Tibial nerve (tissue), 4 donors: ENCODE measurements around the gene PRDM2. TPM values are rescaled to one million over a fixed set of nuclear protein-coding genes. Genes with fewer than 3 reads are reported as not detected.

Source experiments
- DNase-seq, 2 donors: peaks; one replicate each; pipeline ENCODE4 v3.0.0-alpha.2; 2019; ENCODE audit warnings: low spot score in 2 of 2
- H3K27ac ChIP-seq, 4 donors: fragments of 200-600 bp; sonication (generic) in 3 of 4; one replicate each; pipeline ENCODE4 v1.5.1; 2017 to 2019; ENCODE audit warnings: mild to moderate bottlenecking in 1 of 4
- H3K27me3 ChIP-seq, 2 donors: fragments of 200-600 bp; sonication (generic) in 1 of 2; one replicate each; pipeline versions ENCODE4 v1.5.1 to v1.6.0; 2017 to 2019
- H3K36me3 ChIP-seq, 3 donors: fragments of 200-600 bp; sonication (generic); one replicate each; pipeline ENCODE4 v1.5.1; 2018 to 2019
- H3K4me1 ChIP-seq, 4 donors: fragments of 200-600 bp; sonication (generic) in 3 of 4; one replicate each; pipeline ENCODE4 v1.5.1; 2017 to 2019
- H3K4me3 ChIP-seq, 4 donors: fragments of 200-600 bp; sonication (generic) in 3 of 4; one replicate each; pipeline ENCODE4 v1.5.1; 2017 to 2019; ENCODE audit warnings: mild to moderate bottlenecking in 1 of 4, moderate library complexity in 1 of 4
- H3K9me3 ChIP-seq, 4 donors: fragments of 200-600 bp; sonication (generic) in 3 of 4; one replicate each; pipeline ENCODE4 v1.5.1; 2017 to 2019
- EP300 ChIP-seq, 2 donors: sonication (generic); formaldehyde crosslinking; IDR thresholded peaks; one replicate each; pipeline ENCODE4 v1.6.1; 2017; ENCODE audit warnings: antibody characterized with exemption in 2 of 2, mild to moderate bottlenecking in 1 of 2
- POLR2A ChIP-seq, 2 donors: fragments of 450-650 bp; IDR thresholded peaks; one replicate each; pipeline ENCODE4 v1.6.1; 2017; ENCODE audit warnings: antibody characterized with exemption in 2 of 2, mild to moderate bottlenecking in 2 of 2, moderate library complexity in 2 of 2
- WGBS, 2 donors: methylation state at CpG; one replicate each; pipeline ENCODE4 v1.1.5; 2018; 5-methylcytosine and 5-hydroxymethylcytosine counted together
- total RNA-seq, 4 donors: library from RNA; depleted of rRNA; stranded (reverse); fragments of >200 nt; gene quantifications; one replicate each; pipeline ENCODE4 v1.1.0, GENCODE V29; 2016
- TF ChIP-seq, protein P1 (sequence below), 5 experiments: fragments of 200-600 bp in 3 of 5; fragments of 450-650 bp in 2 of 5; sonication (generic) in 3 of 5; IDR thresholded peaks; one replicate each; pipeline ENCODE4 v1.5.1; 2016 to 2019; ENCODE audit warnings: antibody characterized with exemption in 5 of 5, mild to moderate bottlenecking in 3 of 5, moderate library complexity in 2 of 5

PRDM2 gene
- total RNA-seq, 4 donors from 2014 or later, result 26.4 to 48.8 (median 46.5) TPM

DNA sequence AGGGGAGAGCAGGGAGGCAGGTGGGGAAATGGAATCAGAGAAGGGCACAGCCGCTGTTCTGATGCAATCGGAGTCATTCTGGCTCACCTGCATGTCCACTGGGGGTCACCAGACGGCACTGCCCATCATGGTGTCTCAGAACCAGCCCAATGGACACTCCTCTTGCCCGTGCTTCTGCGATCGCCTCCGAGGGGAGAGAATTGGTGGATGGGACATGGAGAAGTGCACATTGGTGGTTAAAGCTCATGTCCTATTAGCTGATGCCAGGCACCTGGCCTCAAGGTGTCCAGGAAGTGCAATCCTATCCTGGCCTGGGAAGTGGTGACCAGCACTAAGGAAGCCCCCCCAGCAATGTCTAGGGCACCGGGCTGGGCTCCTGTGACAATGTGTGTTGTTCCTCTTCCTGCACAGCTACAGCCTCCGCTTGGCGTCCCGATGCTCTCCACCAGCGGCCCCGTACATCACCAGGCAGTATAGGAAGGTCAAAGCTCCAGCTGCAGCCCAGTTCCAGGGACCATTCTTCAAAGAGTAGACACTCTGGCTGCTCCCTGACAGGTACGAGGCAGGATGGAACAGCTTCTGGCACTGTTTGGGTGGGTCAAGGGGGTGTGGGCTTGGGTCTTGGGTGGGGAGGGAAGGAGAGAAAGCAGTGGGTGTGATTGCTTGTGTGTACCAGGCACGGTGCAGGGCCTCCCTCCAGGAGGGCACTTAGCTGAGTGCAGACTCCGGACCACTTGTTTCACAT, 116.2 kb downstream of the PRDM2 start:
- no peaks in the 10 kb centered on the region for H3K9me3 ChIP-seq
- no peak for DNase-seq
- H3K4me1 ChIP-seq, result no peaks in the 10 kb centered on the region
- peaks cover 0 to 38% (median 0%) of the 10 kb centered on the region in 3 donors for H3K36me3 ChIP-seq
- WGBS, 2 donors, result 93 to 97% methylated on average over 15 to 16 of the region's 16 CpGs
- H3K27ac ChIP-seq, result no peak overlapping the region
- TF ChIP-seq, protein P1, sequence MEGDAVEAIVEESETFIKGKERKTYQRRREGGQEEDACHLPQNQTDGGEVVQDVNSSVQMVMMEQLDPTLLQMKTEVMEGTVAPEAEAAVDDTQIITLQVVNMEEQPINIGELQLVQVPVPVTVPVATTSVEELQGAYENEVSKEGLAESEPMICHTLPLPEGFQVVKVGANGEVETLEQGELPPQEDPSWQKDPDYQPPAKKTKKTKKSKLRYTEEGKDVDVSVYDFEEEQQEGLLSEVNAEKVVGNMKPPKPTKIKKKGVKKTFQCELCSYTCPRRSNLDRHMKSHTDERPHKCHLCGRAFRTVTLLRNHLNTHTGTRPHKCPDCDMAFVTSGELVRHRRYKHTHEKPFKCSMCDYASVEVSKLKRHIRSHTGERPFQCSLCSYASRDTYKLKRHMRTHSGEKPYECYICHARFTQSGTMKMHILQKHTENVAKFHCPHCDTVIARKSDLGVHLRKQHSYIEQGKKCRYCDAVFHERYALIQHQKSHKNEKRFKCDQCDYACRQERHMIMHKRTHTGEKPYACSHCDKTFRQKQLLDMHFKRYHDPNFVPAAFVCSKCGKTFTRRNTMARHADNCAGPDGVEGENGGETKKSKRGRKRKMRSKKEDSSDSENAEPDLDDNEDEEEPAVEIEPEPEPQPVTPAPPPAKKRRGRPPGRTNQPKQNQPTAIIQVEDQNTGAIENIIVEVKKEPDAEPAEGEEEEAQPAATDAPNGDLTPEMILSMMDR (IDR thresholded peaks at IDR 0.05), result no peak
- TF ChIP-seq POLR2A (IDR thresholded peaks at IDR 0.05), result no peak
- TF ChIP-seq EP300 (IDR thresholded peaks at IDR 0.05), result no peak
- H3K27me3 ChIP-seq, result no peaks in the 10 kb centered on the region
- no peak overlapping the region for H3K4me3 ChIP-seq

- TF ChIP-seq POLR2A (IDR thresholded peaks at IDR 0.05) (no peak), EP300 (IDR thresholded peaks at IDR 0.05) (no peak)
- TF ChIP-seq, protein P1 (IDR thresholded peaks at IDR 0.05), result no peak
- WGBS, 2 donors, result 71 to 78% methylated on average over 6 of the region's 6 CpGs
- Histone ChIP-seq H3K4me1 (no peaks in the 10 kb centered on the region), H3K27me3 (no peaks in the 10 kb centered on the region), H3K4me3 (no peak overlapping the region), H3K27ac (no peak overlapping the region), H3K36me3 (peaks cover 0 to 53% (median 0%) of the 10 kb centered on the region in 3 donors), H3K9me3 (no peaks in the 10 kb centered on the region)
- no peak for DNase-seq
These were observed 117.9 kb downstream of the PRDM2 start for GRCh38 chr1:13817906-13818305.

- H3K4me3 ChIP-seq, result no peak overlapping the region
- no peaks in the 10 kb centered on the region for H3K9me3 ChIP-seq
- no peaks in the 10 kb centered on the region for H3K27me3 ChIP-seq
- 89 to 91% methylated on average over 6 to 7 of the region's 7 CpGs for WGBS, 2 donors
- DNase-seq, result no peak
- H3K27ac ChIP-seq, result no peak overlapping the region
- no peaks in the 10 kb centered on the region for H3K4me1 ChIP-seq
- TF ChIP-seq, protein P1 (IDR thresholded peaks at IDR 0.05), result no peak
- no peak for TF ChIP-seq POLR2A (IDR thresholded peaks at IDR 0.05)
- no peak for TF ChIP-seq EP300 (IDR thresholded peaks at IDR 0.05)
- H3K36me3 ChIP-seq, result peaks cover 0 to 64% (median 0%) of the 10 kb centered on the region in 3 donors
These were observed 118.9 kb downstream of the PRDM2 start for GRCh38 chr1:13818926-13819325.

DNA sequence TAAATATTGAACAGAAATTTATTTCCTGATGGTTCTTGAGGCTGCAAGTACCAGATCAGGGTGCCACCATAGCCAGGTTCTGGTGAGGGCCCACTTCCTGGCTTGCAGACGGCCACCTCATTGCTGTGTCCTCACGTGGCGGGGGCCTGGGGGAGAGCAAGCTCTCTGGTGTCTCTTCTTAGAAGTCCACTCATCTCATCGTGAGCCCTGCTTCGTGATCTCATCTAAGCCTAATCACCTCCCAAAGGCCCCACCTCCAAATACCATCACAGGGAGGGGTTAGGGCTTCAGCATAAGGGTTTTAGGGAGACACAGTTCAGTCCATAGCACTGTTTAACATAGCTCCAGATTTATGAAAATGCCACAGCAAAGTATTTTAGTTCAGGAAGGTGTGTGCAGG, 119.7 kb downstream of the PRDM2 start:
- no peak overlapping the region for H3K4me3 ChIP-seq
- H3K27me3 ChIP-seq, result no peaks in the 10 kb centered on the region
- H3K4me1 ChIP-seq, result no peaks in the 10 kb centered on the region
- DNase-seq, result no peak
- TF ChIP-seq, protein P1 (IDR thresholded peaks at IDR 0.05), result no peak
- TF ChIP-seq EP300 (IDR thresholded peaks at IDR 0.05) (no peak), POLR2A (IDR thresholded peaks at IDR 0.05) (no peak)
- 61 to 69% methylated on average over 5 of the region's 5 CpGs for WGBS, 2 donors
- H3K9me3 ChIP-seq, result no peaks in the 10 kb centered on the region
- peaks cover 0 to 69% (median 0%) of the 10 kb centered on the region in 3 donors for H3K36me3 ChIP-seq
- no peak overlapping the region for H3K27ac ChIP-seq

- Histone ChIP-seq H3K4me1 (no peaks in the 10 kb centered on the region), H3K36me3 (peaks cover 0 to 73% (median 0%) of the 10 kb centered on the region in 3 donors), H3K9me3 (no peaks in the 10 kb centered on the region), H3K27me3 (no peaks in the 10 kb centered on the region), H3K4me3 (no peak overlapping the region), H3K27ac (no peak overlapping the region)
- 90% methylated on average over 13 of the region's 13 CpGs for WGBS, 2 donors
- DNase-seq, result no peak
- no peak for TF ChIP-seq POLR2A (IDR thresholded peaks at IDR 0.05)
These were observed 120.1 kb downstream of the PRDM2 start for GRCh38 chr1:13820055-13820454.
